GM19395 (cell line): ENCODE results near the gene BAZ1B.
"Not testable (repeated sequence)": the region's sequence is repeated elsewhere in the genome, so short reads cannot be mapped to it uniquely, and the experiment has no call there.

Experiments used
- ATAC-seq: cut with Tn5 transposase; IDR thresholded peaks from one replicate; pipeline ENCODE4 v1.9.1; 2021; ENCODE audit warnings: mild to moderate bottlenecking, moderate library complexity; ENCODE audit not compliant: unreplicated experiment

BAZ1B gene

DNA sequence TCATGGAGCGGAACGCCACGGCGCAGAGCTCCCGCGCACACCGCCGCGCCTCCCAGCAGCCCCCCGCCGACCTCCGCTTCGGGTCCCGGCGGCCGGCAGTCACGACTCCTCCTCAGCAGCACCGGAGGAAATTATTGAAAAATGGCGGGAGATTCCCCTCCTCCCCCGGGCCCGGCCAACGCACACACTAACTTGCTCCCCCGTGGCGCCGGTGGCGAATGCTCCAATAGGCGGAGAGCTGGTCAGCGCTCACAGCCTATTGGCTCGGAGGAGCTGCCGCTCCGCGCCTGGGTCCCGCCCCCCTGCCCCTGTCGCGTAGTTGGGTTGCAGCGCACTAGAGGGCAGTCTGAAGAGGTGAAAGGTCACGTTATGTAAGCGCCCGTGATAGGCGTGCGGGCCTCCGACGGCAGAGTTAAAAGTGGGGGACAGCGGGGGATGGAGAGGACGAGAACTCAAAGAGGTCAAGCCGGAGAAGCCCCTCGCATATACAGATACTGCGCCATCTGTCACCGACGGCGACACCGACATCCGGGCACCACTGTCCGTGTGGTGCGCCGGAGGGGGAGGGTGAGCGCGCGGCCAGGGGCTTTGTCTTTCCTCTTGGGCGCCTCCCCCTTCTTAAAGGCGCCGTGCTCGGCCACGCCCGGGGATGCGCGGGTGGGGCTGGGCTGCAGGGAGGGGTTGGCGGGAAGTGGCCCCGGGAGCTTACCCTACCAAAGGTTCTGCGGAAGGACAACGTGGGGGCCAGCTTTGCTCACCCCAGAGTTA lies at the start of gene BAZ1B:
Gene BAZ1B, minus strand, starts transcription at position 189 of the 768 bp plus-strand sequence. CDS start 360 bp downstream, outside the sequence.
- peak; percentile 85 for ATAC-seq

GRCh38 chr7:73570977-73571376 lies 48.9 kb upstream of the BAZ1B start:
- no peak for ATAC-seq

- no peak for ATAC-seq
These were observed 48.4 kb upstream of the BAZ1B start for GRCh38 chr7:73570521-73570920.

DNA sequence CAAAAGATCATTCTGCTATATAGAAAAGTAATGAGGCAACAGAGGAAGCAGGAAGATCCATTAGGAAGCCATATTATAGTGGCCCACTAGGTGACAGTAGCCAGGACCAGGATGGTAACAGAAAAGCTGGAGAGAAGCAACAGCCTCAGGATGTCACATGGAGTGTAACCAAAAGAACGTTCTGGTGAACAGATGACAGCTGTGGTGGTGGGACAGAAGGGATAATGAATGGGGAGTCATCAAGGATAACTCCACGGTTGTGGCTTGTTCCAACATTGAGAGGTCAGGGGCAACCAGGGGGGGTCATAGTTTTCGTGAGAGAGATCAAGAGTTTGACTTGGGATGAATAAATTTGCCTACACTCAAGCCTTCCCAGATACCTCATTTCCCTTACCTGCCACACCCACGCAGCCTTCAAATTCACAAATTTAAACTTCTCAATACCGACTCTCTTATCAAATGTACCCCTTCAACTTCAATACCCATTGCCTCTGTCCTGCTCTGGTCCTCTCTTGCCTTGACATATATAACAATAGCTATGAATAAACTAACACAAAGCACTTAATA lies 47.0 kb upstream of the BAZ1B start:
- no peak for ATAC-seq

DNA sequence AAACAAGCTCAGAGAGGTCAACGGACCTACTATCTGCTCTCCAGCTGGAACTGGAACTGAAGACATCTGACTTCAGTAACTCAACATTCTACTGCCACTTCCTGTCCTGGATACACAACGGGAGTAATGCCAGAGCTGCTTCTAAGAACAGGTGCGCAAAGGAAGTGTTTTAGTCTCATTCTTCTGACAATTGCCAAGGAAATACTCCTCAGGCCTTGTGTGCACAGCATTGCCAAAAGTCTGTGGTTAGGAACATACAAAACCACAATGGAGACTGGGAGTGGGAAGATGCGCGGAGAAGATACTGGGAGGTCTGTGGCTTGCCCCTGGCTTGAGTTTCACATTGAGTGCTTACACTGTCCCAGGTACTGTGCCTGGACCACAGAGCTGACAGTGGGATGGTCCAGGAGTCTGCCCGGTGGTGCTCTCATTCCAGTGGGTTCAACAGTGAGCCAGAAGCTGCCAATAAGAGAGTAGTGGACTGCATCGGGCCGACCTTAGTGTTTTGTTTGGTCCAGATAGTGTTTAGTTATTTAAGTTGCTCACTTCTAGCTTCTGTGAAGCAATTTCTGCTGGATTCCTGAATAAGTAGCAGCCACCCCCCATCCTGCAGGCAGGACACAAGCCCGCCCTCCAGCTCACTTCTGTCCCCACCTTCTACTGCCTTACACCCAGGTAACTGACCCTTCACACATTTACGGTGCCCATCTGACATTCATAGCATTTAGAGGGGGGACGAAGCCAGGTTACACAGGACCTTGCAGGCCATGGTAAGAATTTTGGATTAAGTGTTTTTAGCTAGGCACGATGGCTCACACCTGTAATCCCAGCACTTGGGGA lies 46.0 kb upstream of the BAZ1B start:
- no peak for ATAC-seq

GRCh38 chr7:73567140-73567539 lies 45.0 kb upstream of the BAZ1B start:
- ATAC-seq: no peak

GRCh38 chr7:73566431-73566830 lies 44.3 kb upstream of the BAZ1B start:
- ATAC-seq: not testable (repeated sequence)

DNA sequence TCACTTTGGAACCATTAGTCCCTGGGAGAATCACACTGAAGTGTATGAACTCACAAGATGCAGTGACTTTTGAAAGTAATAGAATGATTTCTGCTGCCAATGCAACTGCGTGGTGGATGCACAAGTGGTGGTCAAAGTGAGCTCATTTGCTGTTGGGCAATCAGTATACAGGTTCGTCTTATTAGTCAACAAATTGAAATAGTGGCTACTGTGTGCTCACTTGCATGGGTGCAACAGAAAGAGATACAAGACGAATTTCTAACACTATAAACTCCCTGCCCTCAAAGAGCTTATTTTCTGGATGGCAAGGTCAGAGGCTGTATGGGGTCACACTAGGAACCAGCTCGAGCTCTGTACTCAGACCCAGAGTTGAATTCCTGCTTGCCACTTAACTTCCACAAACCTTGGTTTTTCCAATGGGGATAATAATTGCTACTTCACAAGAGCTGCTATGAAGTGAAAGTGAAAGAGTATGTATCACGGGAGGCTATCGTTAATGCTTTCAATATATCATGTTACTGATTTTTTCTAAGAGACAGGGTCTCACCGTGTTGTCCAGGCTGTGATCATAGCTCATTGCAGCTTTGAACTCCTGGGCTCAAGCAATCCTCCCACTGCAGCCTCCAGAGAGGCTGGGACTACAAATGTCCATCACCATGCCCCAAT lies 43.7 kb upstream of the BAZ1B start:
- no peak for ATAC-seq

DNA sequence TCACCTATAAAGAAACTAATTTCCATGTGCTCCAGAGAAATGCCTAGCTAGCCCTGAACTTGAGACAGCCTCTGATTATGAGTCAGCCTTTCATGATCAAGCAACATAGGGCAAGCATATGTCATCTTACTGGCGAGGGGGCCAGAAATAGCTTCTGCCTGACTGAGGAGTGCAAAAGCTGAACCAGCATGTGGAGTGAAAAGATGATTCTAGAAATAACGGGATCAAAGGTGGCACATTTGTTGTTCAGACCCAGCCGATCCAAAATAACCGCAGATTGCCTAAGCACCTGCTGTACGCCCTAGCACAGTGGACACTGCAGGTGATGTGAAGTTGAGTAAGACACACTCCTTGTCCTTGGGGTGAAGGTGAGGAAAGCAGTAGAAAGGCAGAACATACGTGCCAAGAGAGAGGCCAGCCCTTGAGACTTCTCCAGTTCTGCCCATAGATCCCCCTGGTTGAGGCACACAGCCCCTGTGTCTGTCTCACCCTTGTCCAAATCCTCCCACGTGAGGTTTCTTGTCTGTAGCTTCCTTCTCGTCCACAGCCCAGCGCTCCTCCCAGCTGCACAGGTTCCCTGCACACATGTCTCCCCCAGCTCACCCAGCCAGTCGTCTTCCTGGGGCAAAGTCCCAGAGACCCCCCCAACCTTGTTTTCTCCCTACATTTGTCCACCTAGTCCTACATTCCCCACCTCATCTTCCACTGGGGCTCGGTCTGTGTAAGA lies 38.2 kb upstream of the BAZ1B start:
- no peak for ATAC-seq

GRCh38 chr7:73557397-73558257 lies 35.5 kb upstream of the BAZ1B start, which contains the start of gene BCL7B:
Gene BCL7B (minus strand): TSS chr7:73557690. CDS start chr7:73557578, 112 bp downstream.
- ATAC-seq: peak; percentile 48

GRCh38 chr7:73557108-73557396 lies 35.0 kb upstream of the BAZ1B start:
- peak; percentile 86 for ATAC-seq

GRCh38 chr7:73556208-73557107 lies 34.4 kb upstream of the BAZ1B start:
- ATAC-seq: no peak

- ATAC-seq: no peak
These were observed 33.4 kb upstream of the BAZ1B start for GRCh38 chr7:73555411-73555982.

GRCh38 chr7:73550093-73550492 lies 28.0 kb upstream of the BAZ1B start:
- ATAC-seq: not testable (repeated sequence)

DNA sequence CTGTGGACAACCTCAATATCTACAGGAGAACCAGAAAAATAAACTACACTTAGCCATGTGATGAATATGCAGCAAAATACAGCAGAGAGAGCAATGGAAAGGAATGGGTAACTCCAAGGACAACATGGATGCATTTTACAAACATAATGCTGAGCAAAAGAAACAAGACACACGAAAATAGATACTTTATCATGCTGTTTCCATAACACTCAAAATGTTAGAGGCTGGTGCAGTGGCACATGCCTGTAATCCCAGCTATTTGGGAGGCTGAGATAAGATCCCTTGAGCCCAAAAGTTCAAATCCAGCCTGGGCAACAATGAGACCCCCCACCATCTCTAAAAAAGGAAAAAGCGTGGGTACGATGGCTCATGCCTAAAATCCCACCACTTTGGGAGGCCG lies 27.1 kb upstream of the BAZ1B start:
- no peak for ATAC-seq

GRCh38 chr7:73547841-73548240 lies 25.7 kb upstream of the BAZ1B start:
- ATAC-seq: no peak

GRCh38 chr7:73544678-73545077 lies 22.6 kb upstream of the BAZ1B start:
- no peak for ATAC-seq

DNA sequence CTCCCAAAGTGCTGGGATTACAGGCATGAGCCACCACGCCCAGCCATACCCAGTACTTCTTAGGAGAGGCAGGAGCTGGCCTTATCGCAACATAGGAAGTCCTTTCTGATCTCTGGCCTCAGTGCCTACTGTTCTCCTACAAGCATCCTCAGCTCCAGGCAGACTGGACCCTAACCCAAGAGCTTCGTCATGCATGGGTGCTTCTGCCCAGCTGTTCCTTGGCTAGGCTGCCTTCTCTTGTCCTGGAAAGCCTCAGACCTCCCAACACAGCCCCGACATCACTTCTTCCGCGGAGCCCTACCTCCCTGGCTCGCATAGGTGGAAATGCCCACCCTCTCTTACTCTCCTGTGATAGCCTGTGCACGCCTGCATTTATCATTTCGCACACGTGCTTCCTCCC lies 19.6 kb upstream of the BAZ1B start:
- no peak for ATAC-seq
